Neural progenitor cell (in vitro differentiated cells): ENCODE data around the gene PCDH9. TPM values are rescaled to one million over a fixed set of nuclear protein-coding genes. Genes with fewer than 3 reads are reported as not detected.

ENCODE experiments used
- DNase-seq: peaks from one replicate; pipeline ENCODE4 v3.0.0-alpha.2; 2016; ENCODE audit warnings: low spot score
- H2AFZ ChIP-seq: fragments of 200-600 bp; sonication (generic); replicated peaks from 2 replicates; pipeline ENCODE4 v1.6.1; 2016; ENCODE audit warnings: antibody characterized with exemption
- H3F3A ChIP-seq: fragments of 200-600 bp; sonication (generic); 2 replicates; pipeline ENCODE4 v1.6.1; 2016; ENCODE audit warnings: antibody characterized with exemption, low read depth
- H3K27ac ChIP-seq: fragments of 200-600 bp; sonication (generic); 2 replicates; pipeline ENCODE4 v1.5.1; 2016; ENCODE audit warnings: mild to moderate bottlenecking
- H3K27me3 ChIP-seq: fragments of 200-600 bp; sonication (generic); 2 replicates; pipeline ENCODE4 v1.6.1; 2016; ENCODE audit warnings: mild to moderate bottlenecking, moderate library complexity
- H3K36me3 ChIP-seq: fragments of 200-600 bp; sonication (generic); 2 replicates; pipeline ENCODE4 v1.5.1; 2016
- H3K4me1 ChIP-seq: fragments of 200-600 bp; sonication (generic); 2 replicates; pipeline ENCODE4 v1.6.1; 2016; ENCODE audit warnings: mixed run types
- H3K4me2 ChIP-seq: fragments of 200-600 bp; sonication (generic); 2 replicates; pipeline ENCODE4 v1.6.1; 2016
- H3K4me3 ChIP-seq: fragments of 200-600 bp; sonication (generic); 2 replicates; pipeline ENCODE4 v1.5.1; 2016
- H3K79me2 ChIP-seq: fragments of 200-600 bp; sonication (generic); 2 replicates; pipeline ENCODE4 v1.6.1; 2016; ENCODE audit warnings: low read depth
- H3K9ac ChIP-seq: fragments of 200-600 bp; sonication (generic); 2 replicates; pipeline ENCODE4 v1.6.1; 2016
- H3K9me3 ChIP-seq: fragments of 200-600 bp; sonication (generic); 2 replicates; pipeline ENCODE4 v1.5.1; 2016; ENCODE audit warnings: low read depth
- H4K20me1 ChIP-seq: fragments of 200-600 bp; sonication (generic); 2 replicates; pipeline ENCODE4 v1.6.1; 2016; ENCODE audit warnings: low read depth
- H3K27ac Mint-ChIP-seq: 3 replicates; pipeline ENCODE4 v1.8.0; 2021; ENCODE audit warnings: mixed read lengths
- H3K27me3 Mint-ChIP-seq: 2 replicates; pipeline ENCODE4 v1.8.0; 2022; ENCODE audit warnings: low read depth, mild to moderate bottlenecking, inconsistent platforms, moderate library complexity, mixed read lengths; ENCODE audit not compliant: insufficient read depth
- H3K36me3 Mint-ChIP-seq: 3 replicates; pipeline ENCODE4 v1.8.0; 2021; ENCODE audit warnings: mixed read lengths
- H3K4me1 Mint-ChIP-seq: 3 replicates; pipeline ENCODE4 v1.8.0; 2021; ENCODE audit warnings: mixed read lengths
- H3K4me3 Mint-ChIP-seq: 3 replicates; pipeline ENCODE4 v1.8.0; 2021; ENCODE audit warnings: mild to moderate bottlenecking, moderate library complexity, mixed read lengths
- H3K9me3 Mint-ChIP-seq: 3 replicates; pipeline ENCODE4 v1.8.0; 2020; ENCODE audit warnings: mixed read lengths
- CTCF ChIP-seq: fragments of 200-600 bp; sonication (generic); IDR thresholded peaks from 2 replicates; pipeline ENCODE4 v1.5.1; 2017; ENCODE audit warnings: antibody characterized with exemption, mild to moderate bottlenecking
- EZH2 ChIP-seq: fragments of 200-600 bp; sonication (generic); IDR thresholded peaks from 2 replicates; pipeline ENCODE4 v1.6.1; 2017; ENCODE audit warnings: antibody characterized with exemption, mild to moderate bottlenecking, moderate library complexity
- EZH2phosphoT487 ChIP-seq: fragments of 200-600 bp; sonication (generic); IDR thresholded peaks from 2 replicates; pipeline ENCODE4 v1.6.1; 2017; ENCODE audit warnings: antibody characterized with exemption
- total RNA-seq: library from RNA; depleted of rRNA; stranded (reverse); fragments of >200 nt; gene quantifications from 2 replicates; pipeline ENCODE4 v1.2.3, GENCODE V29; 2015; ENCODE audit warnings: low replicate concordance

PCDH9 gene
- total RNA-seq, 1 donor from 2014 or later = 0.24 TPM

GRCh38 chr13:66462187-66462586 is 767.9 kb downstream of the PCDH9 start:
- H3K36me3 ChIP-seq = no peaks in the 10 kb centered on the region
- no peaks in the 10 kb centered on the region for H3F3A ChIP-seq
- no peaks in the 10 kb centered on the region for H3K9me3 ChIP-seq
- no peak overlapping the region for H3K4me2 ChIP-seq
- Mint-ChIP-seq H3K27me3 (no peaks in the 10 kb centered on the region), H3K4me1 (peaks cover 7% of the 10 kb centered on the region), H3K9me3 (no peaks in the 10 kb centered on the region), H3K36me3 (no peaks in the 10 kb centered on the region), H3K4me3 (no peak overlapping the region), H3K27ac (no peak overlapping the region)
- no peaks in the 10 kb centered on the region for H3K4me1 ChIP-seq
- TF ChIP-seq EZH2phosphoT487 = no peak
- TF ChIP-seq CTCF = no peak
- TF ChIP-seq EZH2 = no peak
- no peaks in the 10 kb centered on the region for H3K79me2 ChIP-seq
- H2AFZ ChIP-seq = no peak overlapping the region
- H3K4me3 ChIP-seq = no peak overlapping the region
- H3K27me3 ChIP-seq = no peaks in the 10 kb centered on the region
- DNase-seq = no peak
- H3K27ac ChIP-seq = no peak overlapping the region
- H4K20me1 ChIP-seq = no peaks in the 10 kb centered on the region
- no peak overlapping the region for H3K9ac ChIP-seq

GRCh38 chr13:66461021-66461420 is 769.1 kb downstream of the PCDH9 start:
- Mint-ChIP-seq H3K27ac (no peak overlapping the region), H3K4me3 (no peak overlapping the region), H3K9me3 (no peaks in the 10 kb centered on the region), H3K36me3 (no peaks in the 10 kb centered on the region), H3K27me3 (no peaks in the 10 kb centered on the region), H3K4me1 (peaks cover 7% of the 10 kb centered on the region)
- DNase-seq = no peak
- H3F3A ChIP-seq = no peaks in the 10 kb centered on the region
- no peaks in the 10 kb centered on the region for H3K36me3 ChIP-seq
- no peak overlapping the region for H3K9ac ChIP-seq
- no peak overlapping the region for H3K27ac ChIP-seq
- no peak overlapping the region for H2AFZ ChIP-seq
- TF ChIP-seq EZH2phosphoT487 (no peak), EZH2 (no peak), CTCF (no peak)
- H3K4me2 ChIP-seq = no peak overlapping the region
- no peaks in the 10 kb centered on the region for H3K9me3 ChIP-seq
- H3K79me2 ChIP-seq = no peaks in the 10 kb centered on the region
- H3K4me1 ChIP-seq = no peaks in the 10 kb centered on the region
- H3K27me3 ChIP-seq = no peaks in the 10 kb centered on the region
- no peak overlapping the region for H3K4me3 ChIP-seq
- H4K20me1 ChIP-seq = no peaks in the 10 kb centered on the region

GRCh38 chr13:66459634-66460033 is 770.5 kb downstream of the PCDH9 start:
- Mint-ChIP-seq H3K27me3 (no peaks in the 10 kb centered on the region), H3K9me3 (no peaks in the 10 kb centered on the region), H3K27ac (no peak overlapping the region), H3K4me3 (no peak overlapping the region), H3K36me3 (no peaks in the 10 kb centered on the region), H3K4me1 (peaks cover 7% of the 10 kb centered on the region)
- no peaks in the 10 kb centered on the region for H3K79me2 ChIP-seq
- H3K4me2 ChIP-seq = no peak overlapping the region
- no peaks in the 10 kb centered on the region for H3K4me1 ChIP-seq
- TF ChIP-seq EZH2 (no peak), CTCF (no peak), EZH2phosphoT487 (no peak)
- no peak for DNase-seq
- no peak overlapping the region for H3K4me3 ChIP-seq
- no peak overlapping the region for H3K9ac ChIP-seq
- no peaks in the 10 kb centered on the region for H3K9me3 ChIP-seq
- H2AFZ ChIP-seq = no peak overlapping the region
- no peaks in the 10 kb centered on the region for H4K20me1 ChIP-seq
- H3K27ac ChIP-seq = no peak overlapping the region
- no peaks in the 10 kb centered on the region for H3K27me3 ChIP-seq
- H3K36me3 ChIP-seq = no peaks in the 10 kb centered on the region
- H3F3A ChIP-seq = no peaks in the 10 kb centered on the region

- H3K4me1 ChIP-seq = no peaks in the 10 kb centered on the region
- Mint-ChIP-seq H3K4me1 (peaks cover 7% of the 10 kb centered on the region), H3K27ac (no peak overlapping the region), H3K36me3 (no peaks in the 10 kb centered on the region), H3K27me3 (no peaks in the 10 kb centered on the region), H3K9me3 (no peaks in the 10 kb centered on the region), H3K4me3 (no peak overlapping the region)
- H2AFZ ChIP-seq = peak overlapping the region; percentile 40
- H3K36me3 ChIP-seq = no peaks in the 10 kb centered on the region
- H3K4me2 ChIP-seq = no peak overlapping the region
- H3K9me3 ChIP-seq = no peaks in the 10 kb centered on the region
- DNase-seq = no peak
- TF ChIP-seq EZH2 = no peak
- H3K27ac ChIP-seq = no peak overlapping the region
- no peaks in the 10 kb centered on the region for H3F3A ChIP-seq
- H3K9ac ChIP-seq = no peak overlapping the region
- no peaks in the 10 kb centered on the region for H3K79me2 ChIP-seq
- H3K4me3 ChIP-seq = no peak overlapping the region
- H4K20me1 ChIP-seq = no peaks in the 10 kb centered on the region
- no peaks in the 10 kb centered on the region for H3K27me3 ChIP-seq
These were observed 771.0 kb downstream of the PCDH9 start for GRCh38 chr13:66459143-66459542.
